K562 (cell line): ENCODE measurements around the gene CYSRT1. TPM values are rescaled to one million over a fixed set of nuclear protein-coding genes. Genes with fewer than 3 reads are reported as not detected.

Experiments
- DEAF1 ChIP-seq: fragments of 450-650 bp; formaldehyde crosslinking; IDR thresholded peaks from 2 replicates; pipeline ENCODE4 v1.4.0; 2020; ENCODE audit warnings: mild to moderate bottlenecking, moderate library complexity
- KLF10 ChIP-seq: fragments of 250-450 bp; sonication (Bioruptor Pico); IDR thresholded peaks from 2 replicates; pipeline ENCODE4 v1.6.1; 2021; ENCODE audit warnings: matching md5 sums
- LARP7 ChIP-seq: fragments of 450-650 bp; IDR thresholded peaks from 2 replicates; pipeline ENCODE4 v1.6.1; 2016
- MEIS2 ChIP-seq: fragments of 450-650 bp; IDR thresholded peaks from 2 replicates; pipeline ENCODE4 v1.6.1; 2014; ENCODE audit warnings: mild to moderate bottlenecking; ENCODE audit not compliant: partially characterized antibody
- NFYB ChIP-seq: IDR thresholded peaks from 2 replicates; pipeline ENCODE4 v1.6.1; 2011; ENCODE audit warnings: mild to moderate bottlenecking, moderate library complexity; ENCODE audit not compliant: insufficient read length; ENCODE audit errors: extremely low read depth
- NKRF ChIP-seq: fragments of 450-650 bp; IDR thresholded peaks from 2 replicates; pipeline ENCODE4 v1.6.1; 2016; ENCODE audit warnings: borderline replicate concordance
- POU5F1 ChIP-seq: fragments of 150-350 bp; IDR thresholded peaks from 2 replicates; pipeline ENCODE4 v1.6.1; 2014; ENCODE audit warnings: borderline replicate concordance, low read length, low read depth, mild to moderate bottlenecking; ENCODE audit not compliant: partially characterized antibody
- RBM39 ChIP-seq: fragments of 200-400 bp; formaldehyde crosslinking; optimal IDR thresholded peaks from 2 replicates; pipeline ENCODE3; 2018; ENCODE audit warnings: low read depth, low read length
- SMARCE1 ChIP-seq: fragments of 450-650 bp; IDR thresholded peaks from 2 replicates; pipeline ENCODE4 v1.7.1; 2016; ENCODE audit warnings: mild to moderate bottlenecking
- TFAM ChIP-seq: fragments of 250-450 bp; sonication (Bioruptor Pico); conservative IDR thresholded peaks from 2 replicates; pipeline ENCODE4 v1.5.0; 2021; ENCODE audit warnings: mild to moderate bottlenecking, moderate library complexity
- U2AF1 ChIP-seq: fragments of 200-400 bp; formaldehyde crosslinking; optimal IDR thresholded peaks from 2 replicates; pipeline ENCODE3; 2017; ENCODE audit warnings: mild to moderate bottlenecking, low read depth, low read length, moderate library complexity
- ZBTB1 ChIP-seq: sonication (generic); formaldehyde crosslinking; IDR thresholded peaks from 2 replicates; pipeline ENCODE4 v1.8.1; 2023; ENCODE audit warnings: missing genetic modification reagents, low read depth, mild to moderate bottlenecking, borderline replicate concordance
- ZBTB7A ChIP-seq: IDR thresholded peaks from 2 replicates; pipeline ENCODE4 v1.6.1; 2011; ENCODE audit warnings: low read depth, mild to moderate bottlenecking, low read length, moderate library complexity, borderline replicate concordance; ENCODE audit not compliant: control insufficient read depth
- ZNF12 ChIP-seq: sonication (generic); formaldehyde crosslinking; IDR thresholded peaks from 2 replicates; pipeline ENCODE4 v1.4.0; 2020; ENCODE audit warnings: mild to moderate bottlenecking, missing genetic modification reagents
- ZNF175 ChIP-seq: fragments of 200-800 bp; sonication (Bioruptor generic); IDR thresholded peaks from 2 replicates; pipeline ENCODE4 v1.6.1; 2016; ENCODE audit warnings: low read depth, mild to moderate bottlenecking, missing genetic modification characterization, missing compliant biosample characterization
- ZNF263 ChIP-seq: sonication (generic); formaldehyde crosslinking; IDR thresholded peaks from 2 replicates; pipeline ENCODE4 v1.8.0; 2022; ENCODE audit warnings: mild to moderate bottlenecking, missing genetic modification reagents, borderline replicate concordance
- ZNF316 ChIP-seq: fragments of 450-650 bp; IDR thresholded peaks from 2 replicates; pipeline ENCODE4 v1.6.1; 2016
- polyA plus RNA-seq, 8 experiments: library from polyadenylated mRNA; depleted of rRNA in 4 of 8; stranded (reverse) in 5 of 8; unstranded in 3 of 8; fragments of >200 nt; fragmentation: Nextera tagmentation in 2 of 8; fragmentation: Illumina TruSeq in 1 of 8; extraction: Ambion mirVana in 2 of 8; extraction: Trizol in 1 of 8; gene quantifications; 2 replicates each; pipeline versions ENCODE4 v1.2.1 to v1.2.3, GENCODE V29; 2011 to 2014; ENCODE audit warnings: inconsistent platforms in 1 of 8, missing spikeins in 1 of 8
- total RNA-seq, 7 experiments: library from RNA; depleted of rRNA in 6 of 7; stranded (reverse); fragments of >200 nt in 6 of 7; fragmentation: Illumina TruSeq in 2 of 7; extraction: Trizol in 2 of 7; gene quantifications; 2 replicates each; pipeline versions ENCODE4 v1.2.1 to v1.2.3, GENCODE V29; 2011 to 2021; ENCODE audit warnings: low replicate concordance in 1 of 7
- TF ChIP-seq, protein P1 (sequence below): fragments of 450-650 bp; formaldehyde crosslinking; IDR thresholded peaks from 2 replicates; pipeline ENCODE4 v1.4.0; 2020; ENCODE audit warnings: mild to moderate bottlenecking
- TF ChIP-seq, protein P2 (sequence below): sonication (generic); formaldehyde crosslinking; IDR thresholded peaks from 2 replicates; pipeline ENCODE4 v1.8.1; 2023; ENCODE audit warnings: mild to moderate bottlenecking, missing genetic modification reagents
- TF ChIP-seq, protein P3 (sequence below): fragments of 250-450 bp; sonication (Bioruptor Pico); IDR thresholded peaks from 2 replicates; pipeline ENCODE4 v1.8.0; 2022; ENCODE audit warnings: moderate library complexity, mild to moderate bottlenecking, inconsistent platforms

CYSRT1 gene
- total and polyA plus RNA-seq, 9 of the 15 experiments (the other 6 are each of a cell fraction or from before 2014, with no cell fraction given), result 0.04 to 1.4 (median 0.42) TPM; not detected in 3

- TF ChIP-seq ZNF12 (CRISPR knock-in tag) (no peak), ZNF263 (no peak), TFAM (CRISPR knock-in tag) (no peak), KLF10 (no peak), LARP7 (no peak), NKRF (no peak), ZNF316 (no peak), MEIS2 (no peak), RBM39 (no peak), ZBTB1 (CRISPR knock-in tag) (no peak), DEAF1 (CRISPR knock-in tag) (0 out of 2 replicates have a peak, but pooled peaks have one; percentile 16), SMARCE1 (no peak), NFYB (no peak), ZNF175 (CRISPR knock-in tag) (no peak), U2AF1 (no peak), POU5F1 (no peak), ZBTB7A (peak; percentile 17; the same call in 1 of the 2 replicates)
- TF ChIP-seq, protein P1, sequence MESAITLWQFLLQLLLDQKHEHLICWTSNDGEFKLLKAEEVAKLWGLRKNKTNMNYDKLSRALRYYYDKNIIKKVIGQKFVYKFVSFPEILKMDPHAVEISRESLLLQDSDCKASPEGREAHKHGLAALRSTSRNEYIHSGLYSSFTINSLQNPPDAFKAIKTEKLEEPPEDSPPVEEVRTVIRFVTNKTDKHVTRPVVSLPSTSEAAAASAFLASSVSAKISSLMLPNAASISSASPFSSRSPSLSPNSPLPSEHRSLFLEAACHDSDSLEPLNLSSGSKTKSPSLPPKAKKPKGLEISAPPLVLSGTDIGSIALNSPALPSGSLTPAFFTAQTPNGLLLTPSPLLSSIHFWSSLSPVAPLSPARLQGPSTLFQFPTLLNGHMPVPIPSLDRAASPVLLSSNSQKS (CRISPR knock-in tag), result no peak
- TF ChIP-seq, protein P2, sequence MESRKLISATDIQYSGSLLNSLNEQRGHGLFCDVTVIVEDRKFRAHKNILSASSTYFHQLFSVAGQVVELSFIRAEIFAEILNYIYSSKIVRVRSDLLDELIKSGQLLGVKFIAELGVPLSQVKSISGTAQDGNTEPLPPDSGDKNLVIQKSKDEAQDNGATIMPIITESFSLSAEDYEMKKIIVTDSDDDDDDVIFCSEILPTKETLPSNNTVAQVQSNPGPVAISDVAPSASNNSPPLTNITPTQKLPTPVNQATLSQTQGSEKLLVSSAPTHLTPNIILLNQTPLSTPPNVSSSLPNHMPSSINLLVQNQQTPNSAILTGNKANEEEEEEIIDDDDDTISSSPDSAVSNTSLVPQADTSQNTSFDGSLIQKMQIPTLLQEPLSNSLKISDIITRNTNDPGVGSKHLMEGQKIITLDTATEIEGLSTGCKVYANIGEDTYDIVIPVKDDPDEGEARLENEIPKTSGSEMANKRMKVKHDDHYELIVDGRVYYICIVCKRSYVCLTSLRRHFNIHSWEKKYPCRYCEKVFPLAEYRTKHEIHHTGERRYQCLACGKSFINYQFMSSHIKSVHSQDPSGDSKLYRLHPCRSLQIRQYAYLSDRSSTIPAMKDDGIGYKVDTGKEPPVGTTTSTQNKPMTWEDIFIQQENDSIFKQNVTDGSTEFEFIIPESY (CRISPR knock-in tag), result peak; percentile 46; the same call in 1 of the 2 replicates
- TF ChIP-seq, protein P3, sequence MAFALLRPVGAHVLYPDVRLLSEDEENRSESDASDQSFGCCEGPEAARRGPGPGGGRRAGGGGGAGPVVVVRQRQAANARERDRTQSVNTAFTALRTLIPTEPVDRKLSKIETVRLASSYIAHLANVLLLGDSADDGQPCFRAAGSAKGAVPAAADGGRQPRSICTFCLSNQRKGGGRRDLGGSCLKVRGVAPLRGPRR, result no peak
These were observed 48.4 kb upstream of the CYSRT1 start (continued) for GRCh38 chr9:137176302-137177182.
